T follicular helper cell (primary cell): ENCODE results near the gene DAAM1.

Source experiments
- DNase-seq: peaks from one replicate; pipeline ENCODE4 v3.0.0-alpha.2; 2020; ENCODE audit warnings: low read depth

Gene DAAM1

GRCh38 chr14:59363531-59364226 lies 175.2 kb downstream of the DAAM1 start:
- no peak for DNase-seq

- DNase-seq = no peak
These were observed 181.8 kb downstream of the DAAM1 start for GRCh38 chr14:59370158-59370742.

GRCh38 chr14:59371771-59372170 lies 183.3 kb downstream of the DAAM1 start:
- no peak for DNase-seq

GRCh38 chr14:59374048-59374447 lies 185.6 kb downstream of the DAAM1 start:
- DNase-seq = no peak

GRCh38 chr14:59376686-59377085 lies 188.2 kb downstream of the DAAM1 start:
- no peak for DNase-seq

GRCh38 chr14:59377491-59377890 lies 189.0 kb downstream of the DAAM1 start:
- no peak for DNase-seq

GRCh38 chr14:59377991-59378601 lies 189.6 kb downstream of the DAAM1 start:
- DNase-seq = no peak

GRCh38 chr14:59389936-59390335 lies 201.5 kb downstream of the DAAM1 start:
- DNase-seq = no peak

- DNase-seq = no peak
These were observed 202.9 kb downstream of the DAAM1 start for GRCh38 chr14:59391388-59391787.

- DNase-seq = no peak
These were observed 205.8 kb downstream of the DAAM1 start for GRCh38 chr14:59394268-59394667.

GRCh38 chr14:59395672-59396071 lies 207.2 kb downstream of the DAAM1 start:
- no peak for DNase-seq

GRCh38 chr14:59398841-59399240 lies 210.4 kb downstream of the DAAM1 start:
- no peak for DNase-seq

GRCh38 chr14:59406454-59407245 lies 218.2 kb downstream of the DAAM1 start:
- DNase-seq = no peak

GRCh38 chr14:59407246-59408010 lies 219.0 kb downstream of the DAAM1 start:
- DNase-seq = no peak

GRCh38 chr14:59415836-59416602 lies 227.6 kb downstream of the DAAM1 start:
- DNase-seq = no peak

- DNase-seq = no peak
These were observed 228.8 kb downstream of the DAAM1 start for GRCh38 chr14:59417311-59417710.

GRCh38 chr14:59419303-59419702 lies 230.8 kb downstream of the DAAM1 start:
- no peak for DNase-seq
